ENCODE results near the gene FGD5. TPM values are rescaled to one million over a fixed set of nuclear protein-coding genes. Genes with fewer than 3 reads are reported as not detected.
A peak's percentile ranks its signal among the peaks of the same experiment; 100 is the strongest.

Gene FGD5
- total and polyA plus RNA-seq, 9 of the 15 experiments (the other 6 are each of a cell fraction or from before 2014, with no cell fraction given) = 0.18 TPM; not detected in 8

- TF ChIP-seq, protein P1, sequence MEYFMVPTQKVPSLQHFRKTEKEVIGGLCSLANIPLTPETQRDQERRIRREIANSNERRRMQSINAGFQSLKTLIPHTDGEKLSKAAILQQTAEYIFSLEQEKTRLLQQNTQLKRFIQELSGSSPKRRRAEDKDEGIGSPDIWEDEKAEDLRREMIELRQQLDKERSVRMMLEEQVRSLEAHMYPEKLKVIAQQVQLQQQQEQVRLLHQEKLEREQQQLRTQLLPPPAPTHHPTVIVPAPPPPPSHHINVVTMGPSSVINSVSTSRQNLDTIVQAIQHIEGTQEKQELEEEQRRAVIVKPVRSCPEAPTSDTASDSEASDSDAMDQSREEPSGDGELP (CRISPR knock-in tag; IDR thresholded peaks at IDR 0.05; ENCODE audit: borderline replicate concordance) = peak; percentile 57
- TF ChIP-seq JUND (IDR thresholded peaks at IDR 0.05; ENCODE audit: borderline replicate concordance, low read depth, low read length) (peak; percentile 20; the same call in 1 of the 2 replicates), JUND (tag; IDR thresholded peaks at IDR 0.05; ENCODE audit: borderline replicate concordance, low read depth, low read length) (peak; percentile 10; the same call in 1 of the 3 replicates), LCOR (CRISPR knock-in tag; IDR thresholded peaks at IDR 0.05) (no peak), CHD4 (IDR thresholded peaks at IDR 0.05; ENCODE audit: insufficient read depth, insufficient replicate concordance, low read depth, low read length, poor library complexity, severe bottlenecking) (no peak), STAG1 (CRISPR knock-in tag; IDR thresholded peaks at IDR 0.05; ENCODE audit: borderline replicate concordance) (peak; percentile 35; the same call in 1 of the 2 replicates), MAZ (CRISPR knock-in tag; conservative IDR thresholded peaks at IDR 0.05 in 1 of 2, IDR thresholded peaks at IDR 0.05 in 1 of 2) (peak in 1 of 2 experiments; percentile 35; a peak in 1 of 4 replicates), KLF16 (IDR thresholded peaks at IDR 0.05) (0 out of 2 replicates have a peak, but pooled peaks have one; percentile 21), KAT7 (CRISPR knock-in tag; IDR thresholded peaks at IDR 0.05; ENCODE audit: borderline replicate concordance) (no peak), DIDO1 (tag; IDR thresholded peaks at IDR 0.05; ENCODE audit: low read depth) (no peak), NCOA1 (IDR thresholded peaks at IDR 0.05; ENCODE audit: low read depth) (no peak), BRCA1 (IDR thresholded peaks at IDR 0.05) (no peak), BRCA1 (CRISPR knock-in tag; IDR thresholded peaks at IDR 0.05) (0 out of 2 replicates have a peak, but pooled peaks have one; percentile 79), RHOXF2B (CRISPR knock-in tag; conservative IDR thresholded peaks at IDR 0.05) (0 out of 2 replicates have a peak, but pooled peaks have one; percentile 43), SMC3 (conservative IDR thresholded peaks at IDR 0.05; ENCODE audit: insufficient read depth, low read depth, low read length) (peak; percentile 73), POLR2B (IDR thresholded peaks at IDR 0.05; ENCODE audit: low read depth, partially characterized antibody) (no peak), MAFK (IDR thresholded peaks at IDR 0.05; ENCODE audit: low read length) (0 out of 2 replicates have a peak, but pooled peaks have one; percentile 20), MYC (IDR thresholded peaks at IDR 0.05; ENCODE audit: low read depth, low read length) (no peak), MYC (CRISPR knock-in tag; IDR thresholded peaks at IDR 0.05; ENCODE audit: borderline replicate concordance, low read depth) (no peak), RAD21 (CRISPR knock-in tag; conservative IDR thresholded peaks at IDR 0.05 in 1 of 2, IDR thresholded peaks at IDR 0.05 in 1 of 2) (peak; percentile 91 to 95), ZNF24 (IDR thresholded peaks at IDR 0.05) (peak; percentile 99), SETDB1 (IDR thresholded peaks at IDR 0.05; ENCODE audit: low read length) (no peak), NBN (IDR thresholded peaks at IDR 0.05; ENCODE audit: low read depth) (no peak), ZNF444 (CRISPR knock-in tag; IDR thresholded peaks at IDR 0.05) (no peak), TBP (optimal IDR thresholded peaks at IDR 0.05; ENCODE audit: low read depth, low read length) (no peak), TEAD1 (CRISPR knock-in tag; IDR thresholded peaks at IDR 0.05) (peak; percentile 45 to 59; a peak in 2 of 4 replicates), RCOR1 (IDR thresholded peaks at IDR 0.05; ENCODE audit: borderline replicate concordance in 1 of 2, low read depth in 2 of 2, low read length in 2 of 2) (peak in 1 of 2 experiments; percentile 39; a peak in 1 of 4 replicates), FOXJ3 (CRISPR knock-in tag; IDR thresholded peaks at IDR 0.05) (no peak)
These were observed 107.2 kb downstream of the FGD5 start (continued) for GRCh38 chr3:14925729-14926591.

All from K562 (cell line).